PC-3 (cell line): ENCODE results near the gene KRT2.

ENCODE experiments used
- CTCF ChIP-seq: fragments of 300-600 bp; sonication (generic); conservative IDR thresholded peaks from 2 replicates; pipeline ENCODE4 v1.5.1; 2017; ENCODE audit warnings: antibody characterized with exemption, low read depth, mild to moderate bottlenecking, low read length
- EZH2phosphoT487 ChIP-seq: fragments of 300-600 bp; sonication (generic); IDR thresholded peaks from 2 replicates; pipeline ENCODE4 v1.6.1; 2018; ENCODE audit warnings: mild to moderate bottlenecking, antibody characterized with exemption, low read length, borderline replicate concordance

GRCh38 chr12:52636592-52637258, 15.3 kb downstream of the KRT2 start:
- no peak for TF ChIP-seq EZH2phosphoT487
- no peak for TF ChIP-seq CTCF
